Astrocyte of the spinal cord (primary cell): ENCODE data around the gene SYNGR1.

Source experiments
- DNase-seq: peaks from one replicate; pipeline ENCODE4 v3.0.0; 2011; ENCODE audit warnings: low read depth, low spot score
- H3K4me3 ChIP-seq: 2 replicates; pipeline ENCODE4 v1.5.1; 2011; ENCODE audit warnings: low read depth, mild to moderate bottlenecking, low read length, moderate library complexity
- in situ Hi-C: cut with HindIII; loops from 2 replicates; pipeline ENCODE4 v1.10.0; 2017; ENCODE audit warnings: low sequenced_read_pairs
- TF ChIP-seq, protein P1 (sequence below): IDR thresholded peaks from 2 replicates; pipeline ENCODE4 v1.5.1; 2012; ENCODE audit warnings: low read depth, mild to moderate bottlenecking, low read length, inconsistent platforms

Gene SYNGR1

GRCh38 chr22:39360242-39360641 is 10.5 kb downstream of the SYNGR1 start:
- H3K4me3 ChIP-seq: no peak overlapping the region
- in situ Hi-C loops: no loop called here
- DNase-seq: no peak
- TF ChIP-seq, protein P1, sequence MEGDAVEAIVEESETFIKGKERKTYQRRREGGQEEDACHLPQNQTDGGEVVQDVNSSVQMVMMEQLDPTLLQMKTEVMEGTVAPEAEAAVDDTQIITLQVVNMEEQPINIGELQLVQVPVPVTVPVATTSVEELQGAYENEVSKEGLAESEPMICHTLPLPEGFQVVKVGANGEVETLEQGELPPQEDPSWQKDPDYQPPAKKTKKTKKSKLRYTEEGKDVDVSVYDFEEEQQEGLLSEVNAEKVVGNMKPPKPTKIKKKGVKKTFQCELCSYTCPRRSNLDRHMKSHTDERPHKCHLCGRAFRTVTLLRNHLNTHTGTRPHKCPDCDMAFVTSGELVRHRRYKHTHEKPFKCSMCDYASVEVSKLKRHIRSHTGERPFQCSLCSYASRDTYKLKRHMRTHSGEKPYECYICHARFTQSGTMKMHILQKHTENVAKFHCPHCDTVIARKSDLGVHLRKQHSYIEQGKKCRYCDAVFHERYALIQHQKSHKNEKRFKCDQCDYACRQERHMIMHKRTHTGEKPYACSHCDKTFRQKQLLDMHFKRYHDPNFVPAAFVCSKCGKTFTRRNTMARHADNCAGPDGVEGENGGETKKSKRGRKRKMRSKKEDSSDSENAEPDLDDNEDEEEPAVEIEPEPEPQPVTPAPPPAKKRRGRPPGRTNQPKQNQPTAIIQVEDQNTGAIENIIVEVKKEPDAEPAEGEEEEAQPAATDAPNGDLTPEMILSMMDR: no peak

DNA sequence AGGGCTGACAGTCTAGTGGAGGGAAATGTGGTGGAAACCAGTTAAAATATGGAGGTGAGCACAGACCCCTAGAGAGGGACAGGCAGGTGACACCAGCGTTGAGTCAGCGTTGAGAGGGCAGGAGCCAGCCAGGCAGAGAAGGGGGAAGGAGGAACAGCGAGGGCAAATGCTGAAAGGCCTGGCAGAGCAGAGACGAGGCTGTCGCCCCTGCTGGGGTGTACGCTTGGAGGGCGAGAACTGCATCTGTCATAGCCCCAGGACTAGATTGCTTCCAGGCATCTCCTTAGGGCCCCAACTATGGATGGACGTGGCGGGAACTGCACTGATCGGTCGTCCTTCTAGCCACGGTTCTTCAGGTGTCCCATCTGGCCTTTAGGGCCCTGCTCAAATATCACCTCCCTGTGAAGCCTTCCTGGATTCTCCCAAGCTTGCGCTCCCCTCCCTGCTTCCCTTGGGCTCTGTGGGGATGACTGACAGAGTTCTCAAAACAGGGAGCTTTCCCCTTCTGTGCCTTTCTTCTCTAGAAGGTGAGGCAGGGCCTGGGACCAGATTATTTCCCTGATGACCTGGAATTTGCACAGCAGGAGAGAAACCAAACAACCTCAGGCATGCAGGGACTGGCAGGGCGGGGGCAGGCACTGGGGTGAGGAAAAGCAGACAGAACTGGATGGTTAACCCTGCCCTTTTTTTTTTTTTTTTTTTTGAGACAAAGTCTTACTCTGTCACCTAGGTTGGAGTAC is 11.1 kb downstream of the SYNGR1 start:
- peak; percentile 22 for DNase-seq
- in situ Hi-C loops: no loop called here
- TF ChIP-seq, protein P1: no peak
- no peak overlapping the region for H3K4me3 ChIP-seq

DNA sequence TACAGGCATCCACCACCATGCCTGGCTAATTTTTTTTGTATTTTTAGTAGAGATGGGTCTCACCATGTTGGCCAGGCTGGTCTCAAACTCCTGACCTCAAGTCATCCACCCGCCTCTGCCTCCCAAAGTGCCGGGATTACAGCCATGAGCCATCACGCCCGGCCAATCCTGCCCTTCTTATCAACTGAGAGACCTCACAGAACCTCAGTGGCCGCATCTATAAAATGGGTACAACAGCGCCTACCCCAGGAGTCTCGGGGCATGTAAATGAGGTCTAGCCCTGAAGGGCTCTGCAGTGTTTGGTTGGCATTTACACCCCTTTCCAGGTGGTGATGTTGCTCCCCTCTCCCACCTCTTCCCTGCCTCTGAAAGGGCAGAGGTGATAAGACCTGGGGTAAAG is 11.7 kb downstream of the SYNGR1 start:
- no peak overlapping the region for H3K4me3 ChIP-seq
- DNase-seq: no peak
- TF ChIP-seq, protein P1: no peak
- in situ Hi-C loops: no loop called here

- DNase-seq: no peak
- in situ Hi-C loops: no loop called here
- H3K4me3 ChIP-seq: no peak overlapping the region
- TF ChIP-seq, protein P1: no peak
Measured at GRCh38 chr22:39362271-39362670, 12.5 kb downstream of the SYNGR1 start.

- H3K4me3 ChIP-seq: no peak overlapping the region
- in situ Hi-C loops: no loop called here
- DNase-seq: no peak
- TF ChIP-seq, protein P1: no peak
Measured at GRCh38 chr22:39362932-39363331, 13.1 kb downstream of the SYNGR1 start.

- in situ Hi-C loops: no loop called here
- no peak overlapping the region for H3K4me3 ChIP-seq
- DNase-seq: no peak
- TF ChIP-seq, protein P1: no peak
Measured at GRCh38 chr22:39363751-39364515, 14.1 kb downstream of the SYNGR1 start.
